Right lobe of liver (tissue), 4 donors: Measurements from ENCODE around the gene DAPK2.

Experiments used
- CTCF ChIP-seq, 4 donors: fragments of 200-600 bp in 3 of 4; fragments of 450-650 bp in 1 of 4; IDR thresholded peaks; one replicate each; pipeline versions ENCODE4 v1.5.1 to v1.8.0; 2016 to 2022; ENCODE audit warnings: antibody characterized with exemption in 4 of 4, mild to moderate bottlenecking in 2 of 4
- POLR2A ChIP-seq: fragments of 450-650 bp; IDR thresholded peaks from one replicate; pipeline ENCODE4 v1.6.1; 2017; ENCODE audit warnings: antibody characterized with exemption, mild to moderate bottlenecking
- donor health status: DM: no; HTN: no; CAD: no.
- donor health status: DM: no; HTN: no; CAD: no.
- donor health status: DM: no; HTN: yes; CAD: no.

DNA sequence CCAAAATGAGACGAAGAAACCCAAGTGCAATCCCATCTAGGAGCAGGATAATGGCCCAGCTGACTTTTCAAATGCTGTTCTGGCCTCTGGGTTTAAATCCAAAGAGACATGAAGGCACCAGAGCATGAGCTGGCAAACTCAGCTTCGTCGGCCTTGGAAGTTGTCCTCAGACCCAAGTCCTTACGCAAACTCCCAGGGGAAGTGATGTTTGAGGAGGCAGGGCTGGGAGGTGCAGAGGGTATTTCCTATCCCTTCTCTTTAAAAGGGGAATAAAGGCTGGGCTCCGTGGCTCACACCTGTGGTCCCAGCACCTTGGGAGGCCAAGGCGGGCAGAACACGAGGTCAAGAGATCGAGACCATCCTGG, 143.6 kb downstream of the DAPK2 start:
- TF ChIP-seq CTCF (IDR thresholded peaks at IDR 0.05): no peak
- no peak for TF ChIP-seq POLR2A
